ENCODE data around the gene DLG5. TPM values are rescaled to one million over a fixed set of nuclear protein-coding genes. Genes with fewer than 3 reads are reported as not detected.

The DLG5 gene
- total and polyA plus RNA-seq, 9 of the 15 experiments (the other 6 are each of a cell fraction or from before 2014, with no cell fraction given), result 1.4 to 26.8 (median 11.2) TPM

DNA sequence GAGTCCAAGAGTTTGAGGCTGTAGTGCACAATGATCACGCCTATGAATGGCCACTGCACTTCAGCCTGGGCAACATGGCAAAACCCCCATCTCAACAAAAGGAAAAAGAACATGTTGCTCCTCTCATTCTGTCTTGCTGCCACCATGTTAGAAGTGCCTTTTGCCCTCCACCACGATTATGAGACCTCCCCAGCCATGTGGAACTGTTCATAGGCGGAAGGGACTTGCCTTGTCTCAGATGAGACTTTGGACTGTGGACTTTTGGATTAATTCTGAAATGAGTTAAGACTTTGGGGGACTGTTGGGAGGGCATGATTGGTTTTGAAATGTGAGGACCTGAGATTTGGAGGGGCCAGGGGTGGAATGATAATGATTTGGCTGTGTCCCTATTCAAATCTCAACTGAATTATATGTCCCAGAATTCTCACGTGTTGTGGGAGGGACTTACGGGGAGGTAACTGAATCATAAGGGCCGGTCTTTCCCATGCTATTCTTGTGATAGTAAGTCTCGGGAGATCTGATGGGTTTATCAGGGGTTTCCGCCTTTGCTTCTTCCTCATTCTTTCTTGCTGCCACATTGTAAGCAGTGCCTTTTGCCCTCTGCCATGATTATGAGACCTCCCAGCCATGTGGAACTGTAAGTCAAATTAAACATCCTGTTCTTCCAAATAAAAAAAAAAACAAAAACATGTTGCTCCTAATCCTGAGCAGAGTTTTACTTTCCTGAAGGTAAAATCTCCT is 22.3 kb downstream of the DLG5 start:
- TF ChIP-seq CHD2 (IDR thresholded peaks at IDR 0.05; ENCODE audit: low read depth, low read length), result peak; percentile 79
- peak; percentile 45; the same call in 1 of the 2 replicates for TF ChIP-seq BHLHE40 (IDR thresholded peaks at IDR 0.05; ENCODE audit: low read length)
- TF ChIP-seq EHMT2 (IDR thresholded peaks at IDR 0.05), result no peak
- H3K9me1 ChIP-seq (ENCODE audit: control insufficient read depth, insufficient read depth, low read length), result peaks cover 3% of the 10 kb centered on the region
- no peak overlapping the region for H3K27ac ChIP-seq (ENCODE audit: extremely low read depth, low read depth, low read length)
- peak in 1 of 4 experiments; percentile 23 for DNase-seq (ENCODE audit: extremely low read depth in 1 of 4, low spot score in 3 of 4)
- in situ Hi-C loops (cut with MboI) (no loop called here), intact Hi-C loops (cut with micrococcal nuclease) (no loop called here)
- ChIA-PET CTCF (ENCODE audit: low intra/inter-chr PET ratio) (no interaction called here), POLR2A (interaction anchor here (1.0 to 1.3 kb wide), 2 partner anchors 8 to 98 kb away, joined by 3 read pairs; no protein-coding TSS in a partner anchor)
- H2AFZ ChIP-seq (ENCODE audit: low read depth, low read length), result no peak overlapping the region
- H3K9ac ChIP-seq (ENCODE audit: insufficient read depth in 1 of 2, low read depth in 2 of 2, low read length in 2 of 2), result no peak overlapping the region
- no peak overlapping the region for H3K4me2 ChIP-seq (ENCODE audit: insufficient read depth, low read length)
- H3K79me2 ChIP-seq (ENCODE audit: control insufficient read depth, insufficient read depth, low read length), result peaks cover 70% of the 10 kb centered on the region
- FAIRE-seq, result no peak
- ATAC-seq, result no peak
- 54% methylated on average over 8 of the region's 8 CpGs for WGBS (ENCODE audit: insufficient coverage, low coverage, missing lambda C conversion rate)
- H3K4me1 ChIP-seq (replicated peaks in 1 of 2; ENCODE audit: control insufficient read depth in 2 of 2, insufficient read depth in 2 of 2, low read length in 2 of 2), result peaks cover 48 to 52% of the 10 kb centered on the region in 2 experiments
- no peak overlapping the region for H3K4me3 ChIP-seq
- no TSS peak for BruUV-seq (replicated peaks)
- H3K36me3 ChIP-seq (ENCODE audit: control insufficient read depth, insufficient read depth, low read length), result peaks cover 7% of the 10 kb centered on the region; the same call in 2 of the 3 replicates
- no peaks in the 10 kb centered on the region for H3K9me3 ChIP-seq (replicated peaks; ENCODE audit: control insufficient read depth, insufficient read depth, low read depth, low read length)
- peaks cover 9% of the 10 kb centered on the region for H4K20me1 ChIP-seq (replicated peaks; ENCODE audit: control insufficient read depth, insufficient read depth, low read length)
- H3K27me3 ChIP-seq (ENCODE audit: control insufficient read depth in 2 of 2, insufficient read depth in 2 of 2, low read length in 2 of 2), result no peaks in the 10 kb centered on the region

DNA sequence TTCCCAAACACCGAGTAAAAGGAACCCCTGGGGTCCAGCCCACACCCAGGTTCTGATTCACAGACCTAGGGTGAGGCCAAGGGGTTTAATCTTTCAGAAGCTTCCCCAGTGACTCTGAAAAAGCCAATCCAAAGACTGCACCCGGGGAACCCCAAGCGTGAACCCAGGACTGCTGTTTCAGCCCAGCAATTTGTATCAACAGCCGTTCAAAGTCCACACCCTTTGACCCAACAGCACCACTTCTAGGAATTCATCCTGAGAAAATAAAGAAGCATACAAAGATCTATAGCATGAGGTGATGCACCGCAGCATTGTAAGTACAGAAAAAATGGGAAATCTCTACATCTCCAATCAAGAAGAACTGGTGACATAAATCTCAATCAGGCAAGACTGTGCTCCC is 24.4 kb downstream of the DLG5 start:
- no peak overlapping the region for H3K4me3 ChIP-seq
- H3K4me2 ChIP-seq (ENCODE audit: insufficient read depth, low read length), result no peak overlapping the region
- CTCF ChIA-PET (ENCODE audit: low intra/inter-chr PET ratio), result interaction anchor here (0.6 kb wide), 1 partner anchor 56 kb away, joined by 3 read pairs; no protein-coding TSS in a partner anchor
- H3K9me1 ChIP-seq (ENCODE audit: control insufficient read depth, insufficient read depth, low read length), result peaks cover 3% of the 10 kb centered on the region
- no peak overlapping the region; a peak in 1 of 4 replicates for H3K9ac ChIP-seq (ENCODE audit: insufficient read depth in 1 of 2, low read depth in 2 of 2, low read length in 2 of 2)
- 58% methylated on average over 5 of the region's 5 CpGs for WGBS (ENCODE audit: insufficient coverage, low coverage, missing lambda C conversion rate)
- FAIRE-seq (no peak), DNase-seq (ENCODE audit: extremely low read depth in 1 of 4, low spot score in 3 of 4) (no peak), ATAC-seq (no peak)
- intact Hi-C loops (cut with micrococcal nuclease), result no loop called here
- in situ Hi-C loops (cut with MboI), result no loop called here
- H3K4me1 ChIP-seq (replicated peaks in 1 of 2; ENCODE audit: control insufficient read depth in 2 of 2, insufficient read depth in 2 of 2, low read length in 2 of 2), result peaks cover 34 to 50% of the 10 kb centered on the region in 2 experiments
- H2AFZ ChIP-seq (ENCODE audit: low read depth, low read length), result no peak overlapping the region
- no TSS peak for BruUV-seq (replicated peaks)
- POLR2A ChIA-PET, result interaction anchor here (0.6 to 1.6 kb wide), 4 partner anchors 9 to 615 kb away, joined by 3 to 7 read pairs (median 4); no protein-coding TSS in a partner anchor
- peaks cover 7% of the 10 kb centered on the region; the same call in 2 of the 3 replicates for H3K36me3 ChIP-seq (ENCODE audit: control insufficient read depth, insufficient read depth, low read length)
- no peaks in the 10 kb centered on the region for H3K9me3 ChIP-seq (replicated peaks; ENCODE audit: control insufficient read depth, insufficient read depth, low read depth, low read length)
- no peaks in the 10 kb centered on the region for H3K27me3 ChIP-seq (ENCODE audit: control insufficient read depth in 2 of 2, insufficient read depth in 2 of 2, low read length in 2 of 2)
- H3K79me2 ChIP-seq (ENCODE audit: control insufficient read depth, insufficient read depth, low read length), result peaks cover 54% of the 10 kb centered on the region
- peaks cover 9% of the 10 kb centered on the region for H4K20me1 ChIP-seq (replicated peaks; ENCODE audit: control insufficient read depth, insufficient read depth, low read length)
- H3K27ac ChIP-seq (ENCODE audit: extremely low read depth, low read depth, low read length), result no peak overlapping the region
- TF ChIP-seq ZNF444 (CRISPR knock-in tag; IDR thresholded peaks at IDR 0.05), result no peak
- no peak for TF ChIP-seq ZNF696 (CRISPR knock-in tag; conservative IDR thresholded peaks at IDR 0.05)
- TF ChIP-seq, protein P1, sequence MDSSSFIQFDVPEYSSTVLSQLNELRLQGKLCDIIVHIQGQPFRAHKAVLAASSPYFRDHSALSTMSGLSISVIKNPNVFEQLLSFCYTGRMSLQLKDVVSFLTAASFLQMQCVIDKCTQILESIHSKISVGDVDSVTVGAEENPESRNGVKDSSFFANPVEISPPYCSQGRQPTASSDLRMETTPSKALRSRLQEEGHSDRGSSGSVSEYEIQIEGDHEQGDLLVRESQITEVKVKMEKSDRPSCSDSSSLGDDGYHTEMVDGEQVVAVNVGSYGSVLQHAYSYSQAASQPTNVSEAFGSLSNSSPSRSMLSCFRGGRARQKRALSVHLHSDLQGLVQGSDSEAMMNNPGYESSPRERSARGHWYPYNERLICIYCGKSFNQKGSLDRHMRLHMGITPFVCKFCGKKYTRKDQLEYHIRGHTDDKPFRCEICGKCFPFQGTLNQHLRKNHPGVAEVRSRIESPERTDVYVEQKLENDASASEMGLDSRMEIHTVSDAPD (CRISPR knock-in tag; IDR thresholded peaks at IDR 0.05), result no peak
- no peak for TF ChIP-seq HNRNPK (IDR thresholded peaks at IDR 0.05; ENCODE audit: low read depth, low read length, poor library complexity, severe bottlenecking)
- TF ChIP-seq, protein P2, sequence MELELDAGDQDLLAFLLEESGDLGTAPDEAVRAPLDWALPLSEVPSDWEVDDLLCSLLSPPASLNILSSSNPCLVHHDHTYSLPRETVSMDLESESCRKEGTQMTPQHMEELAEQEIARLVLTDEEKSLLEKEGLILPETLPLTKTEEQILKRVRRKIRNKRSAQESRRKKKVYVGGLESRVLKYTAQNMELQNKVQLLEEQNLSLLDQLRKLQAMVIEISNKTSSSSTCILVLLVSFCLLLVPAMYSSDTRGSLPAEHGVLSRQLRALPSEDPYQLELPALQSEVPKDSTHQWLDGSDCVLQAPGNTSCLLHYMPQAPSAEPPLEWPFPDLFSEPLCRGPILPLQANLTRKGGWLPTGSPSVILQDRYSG (tag; conservative IDR thresholded peaks at IDR 0.05; ENCODE audit: low read depth), result no peak
- TF ChIP-seq GTF2E2 (tag; IDR thresholded peaks at IDR 0.05), result no peak
- no peak for TF ChIP-seq BCOR (IDR thresholded peaks at IDR 0.05)
- TF ChIP-seq ZNF586 (CRISPR knock-in tag; conservative IDR thresholded peaks at IDR 0.05), result no peak
- no peak for TF ChIP-seq SP2 (IDR thresholded peaks at IDR 0.05; ENCODE audit: extremely low read depth, low read depth, low read length, poor library complexity, severe bottlenecking)
- TF ChIP-seq ZNF134 (CRISPR knock-in tag; conservative IDR thresholded peaks at IDR 0.05), result no peak
- no peak for TF ChIP-seq HEY1 (CRISPR knock-in tag; IDR thresholded peaks at IDR 0.05; ENCODE audit: borderline replicate concordance)
